Measurements from ENCODE around the gene GRIK3.

GRIK3 gene

DNA sequence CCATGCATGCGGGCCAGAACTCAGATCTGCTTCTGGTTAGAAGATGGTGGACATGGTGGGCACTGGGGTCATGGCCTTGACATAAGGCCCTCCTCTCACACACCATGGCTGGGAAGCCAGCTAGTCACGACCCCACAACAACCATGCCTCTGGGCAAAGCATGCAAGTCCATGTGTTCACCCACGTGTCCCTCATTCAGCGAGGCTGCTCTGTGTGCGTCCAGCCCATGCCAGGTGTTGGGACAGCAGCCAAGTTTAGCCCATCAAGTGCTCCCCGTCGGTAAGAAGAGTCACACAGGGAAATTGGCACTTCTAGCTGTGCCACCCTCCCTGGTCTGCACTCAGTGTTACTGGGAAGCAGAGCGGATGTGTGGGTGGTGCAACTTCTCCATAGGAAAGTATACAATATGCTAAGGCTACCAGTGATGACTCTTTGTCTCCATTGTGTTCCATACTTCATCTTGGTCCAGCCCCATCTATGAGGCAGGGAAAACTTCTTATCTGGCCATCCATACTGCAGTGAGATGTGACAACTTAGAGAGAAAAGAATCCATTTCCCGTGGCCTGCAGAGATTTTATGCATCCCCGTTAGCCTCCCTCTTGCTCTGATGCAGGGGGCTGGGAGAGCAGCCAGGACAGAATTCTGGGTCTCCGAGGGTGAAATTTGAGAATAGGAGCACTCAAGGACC, 198.0 kb downstream of the GRIK3 start:
- DNase-seq (ENCODE audit: low spot score in 2 of 2) (no peak), ATAC-seq (replicated peaks; ENCODE audit: extremely low read depth, poor library complexity, severe bottlenecking) (no peak)
- Mint-ChIP-seq H3K4me3 (no peak overlapping the region), H3K27me3 (peaks cover 55% of the 10 kb centered on the region), H3K27ac (ENCODE audit: low read depth) (no peak overlapping the region), H3K36me3 (ENCODE audit: insufficient read depth) (peaks cover 2% of the 10 kb centered on the region), H3K4me1 (no peaks in the 10 kb centered on the region), H3K9me3 (no peaks in the 10 kb centered on the region)

- no peaks in the 10 kb centered on the region for H3K4me1 Mint-ChIP-seq
- no peak overlapping the region for H3K27ac Mint-ChIP-seq (ENCODE audit: low read depth)
- no peak overlapping the region for H3K4me3 Mint-ChIP-seq
- no peaks in the 10 kb centered on the region for H3K9me3 Mint-ChIP-seq
- H3K36me3 Mint-ChIP-seq (ENCODE audit: insufficient read depth) = peaks cover 2% of the 10 kb centered on the region
- H3K27me3 Mint-ChIP-seq = peaks cover 49% of the 10 kb centered on the region
- no peak for DNase-seq (ENCODE audit: low spot score in 2 of 2)
- ATAC-seq (replicated peaks; ENCODE audit: extremely low read depth, poor library complexity, severe bottlenecking) = no peak
These were observed 198.6 kb downstream of the GRIK3 start for GRCh38 chr1:36835696-36836095.

DNA sequence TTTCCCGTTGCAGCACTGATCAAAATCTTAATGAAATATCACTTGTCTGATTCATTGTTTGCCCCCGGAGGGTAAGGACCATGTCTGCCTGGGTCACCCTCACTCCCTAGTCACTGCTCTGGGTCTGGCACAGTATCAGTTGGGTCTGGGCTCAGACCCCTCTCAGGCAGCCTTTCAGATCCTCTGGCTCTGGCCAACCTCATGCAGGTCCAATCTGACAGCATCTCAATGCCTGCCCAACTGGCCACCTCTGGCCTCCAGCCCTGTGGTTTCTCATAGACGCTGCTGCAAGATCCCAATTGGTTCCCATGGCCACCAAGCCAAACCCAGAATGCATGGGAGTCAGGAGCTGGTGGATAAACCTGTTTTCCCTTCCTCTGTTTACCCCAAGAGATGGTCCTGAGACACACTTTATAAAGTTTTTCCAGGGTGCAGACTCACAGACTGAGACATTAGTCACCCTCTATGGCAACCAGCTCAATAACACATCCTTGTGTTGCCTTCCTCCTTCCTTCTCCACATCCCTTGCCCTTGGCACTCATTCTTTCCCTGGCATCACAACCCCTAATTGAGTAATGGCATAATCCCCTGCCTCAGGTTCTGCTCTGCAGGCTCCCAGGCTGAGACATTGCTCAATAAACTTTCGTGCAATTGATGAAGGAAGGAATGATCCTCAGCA, 199.2 kb downstream of the GRIK3 start:
- H3K9me3 Mint-ChIP-seq = no peaks in the 10 kb centered on the region
- no peak overlapping the region for H3K27ac Mint-ChIP-seq (ENCODE audit: low read depth)
- H3K36me3 Mint-ChIP-seq (ENCODE audit: insufficient read depth) = peaks cover 2% of the 10 kb centered on the region
- DNase-seq (ENCODE audit: low spot score in 2 of 2) = no peak
- no peak for ATAC-seq (replicated peaks; ENCODE audit: extremely low read depth, poor library complexity, severe bottlenecking)
- no peaks in the 10 kb centered on the region for H3K4me1 Mint-ChIP-seq
- H3K27me3 Mint-ChIP-seq = peaks cover 49% of the 10 kb centered on the region
- no peak overlapping the region for H3K4me3 Mint-ChIP-seq

DNA sequence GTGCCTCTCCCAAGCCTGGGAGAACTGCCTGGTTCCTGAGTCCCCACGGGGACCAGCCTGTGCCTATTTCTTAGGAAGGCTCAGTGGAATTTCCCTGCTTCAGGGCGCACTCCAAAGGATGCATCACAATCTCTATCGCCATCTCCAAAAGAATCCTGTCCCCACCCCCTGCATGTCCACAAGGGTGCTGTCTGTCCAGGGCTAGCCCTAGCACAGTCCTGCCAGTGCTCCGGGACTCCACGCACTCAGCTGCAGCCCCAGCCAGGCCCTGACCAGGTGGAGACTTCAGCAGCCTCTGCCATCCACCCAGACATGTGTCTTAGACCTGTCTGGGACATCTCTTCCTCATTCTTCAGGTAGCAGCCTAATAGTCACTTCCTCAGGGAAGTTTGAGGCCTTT, 199.7 kb downstream of the GRIK3 start:
- ATAC-seq (replicated peaks; ENCODE audit: extremely low read depth, poor library complexity, severe bottlenecking) (no peak), DNase-seq (ENCODE audit: low spot score in 2 of 2) (no peak)
- peaks cover 49% of the 10 kb centered on the region for H3K27me3 Mint-ChIP-seq
- H3K4me3 Mint-ChIP-seq = no peak overlapping the region
- H3K9me3 Mint-ChIP-seq = no peaks in the 10 kb centered on the region
- H3K27ac Mint-ChIP-seq (ENCODE audit: low read depth) = no peak overlapping the region
- peaks cover 2% of the 10 kb centered on the region for H3K36me3 Mint-ChIP-seq (ENCODE audit: insufficient read depth)
- H3K4me1 Mint-ChIP-seq = no peaks in the 10 kb centered on the region

DNA sequence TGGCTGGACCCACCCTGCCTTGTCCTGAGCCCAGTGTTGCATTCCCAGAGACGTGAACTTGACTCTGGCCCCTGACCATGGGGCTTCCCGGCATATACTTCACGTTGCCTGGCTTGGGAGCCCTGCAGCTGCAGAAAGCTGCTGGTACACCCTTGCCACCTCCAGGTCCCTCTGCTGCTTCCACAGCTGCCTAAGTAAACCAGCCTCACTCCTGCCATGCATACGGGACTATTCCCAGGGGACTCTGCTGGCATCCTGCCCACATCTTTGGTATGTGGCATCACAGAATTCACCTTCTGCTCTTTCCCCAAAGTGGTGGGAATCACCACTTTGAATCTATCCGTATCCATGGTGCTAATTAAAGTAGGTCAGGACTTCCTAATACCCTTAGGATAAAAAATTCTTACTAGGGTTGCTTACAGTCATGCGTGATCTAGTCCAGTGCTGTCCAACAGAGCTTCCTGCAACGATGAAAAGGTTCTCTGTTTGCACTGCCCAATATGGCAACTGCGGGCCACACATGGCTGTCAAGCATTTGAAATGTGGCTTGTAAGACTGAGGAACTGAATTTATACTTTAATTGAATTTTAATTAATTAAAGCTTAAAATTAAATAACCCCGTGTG, 203.0 kb downstream of the GRIK3 start:
- Mint-ChIP-seq H3K9me3 (no peaks in the 10 kb centered on the region), H3K36me3 (ENCODE audit: insufficient read depth) (peaks cover 2% of the 10 kb centered on the region), H3K4me1 (no peaks in the 10 kb centered on the region), H3K4me3 (no peak overlapping the region), H3K27me3 (peaks cover 46% of the 10 kb centered on the region), H3K27ac (ENCODE audit: low read depth) (no peak overlapping the region)
- DNase-seq (ENCODE audit: low spot score in 2 of 2) (no peak), ATAC-seq (replicated peaks; ENCODE audit: extremely low read depth, poor library complexity, severe bottlenecking) (no peak)

- no peaks in the 10 kb centered on the region for H3K36me3 Mint-ChIP-seq (ENCODE audit: insufficient read depth)
- H3K9me3 Mint-ChIP-seq = no peaks in the 10 kb centered on the region
- H3K4me3 Mint-ChIP-seq = no peak overlapping the region
- ATAC-seq (replicated peaks; ENCODE audit: extremely low read depth, poor library complexity, severe bottlenecking) (no peak), DNase-seq (ENCODE audit: low spot score in 2 of 2) (no peak)
- peaks cover 33% of the 10 kb centered on the region for H3K27me3 Mint-ChIP-seq
- no peak overlapping the region for H3K27ac Mint-ChIP-seq (ENCODE audit: low read depth)
- no peaks in the 10 kb centered on the region for H3K4me1 Mint-ChIP-seq
These were observed 204.4 kb downstream of the GRIK3 start for GRCh38 chr1:36829961-36830360.

GRCh38 chr1:36829066-36829465, 205.2 kb downstream of the GRIK3 start:
- no peak overlapping the region for H3K4me3 Mint-ChIP-seq
- H3K36me3 Mint-ChIP-seq (ENCODE audit: insufficient read depth) = no peaks in the 10 kb centered on the region
- H3K9me3 Mint-ChIP-seq = no peaks in the 10 kb centered on the region
- ATAC-seq (replicated peaks; ENCODE audit: extremely low read depth, poor library complexity, severe bottlenecking) = no peak
- H3K27me3 Mint-ChIP-seq = peaks cover 28% of the 10 kb centered on the region
- no peak for DNase-seq (ENCODE audit: low spot score in 2 of 2)
- no peaks in the 10 kb centered on the region for H3K4me1 Mint-ChIP-seq
- no peak overlapping the region for H3K27ac Mint-ChIP-seq (ENCODE audit: low read depth)

- H3K9me3 Mint-ChIP-seq = no peaks in the 10 kb centered on the region
- DNase-seq (ENCODE audit: low spot score in 2 of 2) (no peak), ATAC-seq (replicated peaks; ENCODE audit: extremely low read depth, poor library complexity, severe bottlenecking) (no peak)
- H3K36me3 Mint-ChIP-seq (ENCODE audit: insufficient read depth) = no peaks in the 10 kb centered on the region
- H3K27me3 Mint-ChIP-seq = peaks cover 50% of the 10 kb centered on the region
- no peak overlapping the region for H3K4me3 Mint-ChIP-seq
- H3K27ac Mint-ChIP-seq (ENCODE audit: low read depth) = no peak overlapping the region
- no peaks in the 10 kb centered on the region for H3K4me1 Mint-ChIP-seq
These were observed 209.1 kb downstream of the GRIK3 start for GRCh38 chr1:36825226-36825625.

- Mint-ChIP-seq H3K27ac (ENCODE audit: low read depth) (no peak overlapping the region), H3K4me1 (no peaks in the 10 kb centered on the region), H3K9me3 (no peaks in the 10 kb centered on the region), H3K4me3 (no peak overlapping the region), H3K27me3 (peaks cover 58% of the 10 kb centered on the region), H3K36me3 (ENCODE audit: insufficient read depth) (no peaks in the 10 kb centered on the region)
- no peak for ATAC-seq (replicated peaks; ENCODE audit: extremely low read depth, poor library complexity, severe bottlenecking)
- no peak for DNase-seq (ENCODE audit: low spot score in 2 of 2)
These were observed 209.9 kb downstream of the GRIK3 start for GRCh38 chr1:36824390-36824861.

- H3K27me3 Mint-ChIP-seq = peaks cover 61% of the 10 kb centered on the region
- H3K4me1 Mint-ChIP-seq = no peaks in the 10 kb centered on the region
- ATAC-seq (replicated peaks; ENCODE audit: extremely low read depth, poor library complexity, severe bottlenecking) (no peak), DNase-seq (ENCODE audit: low spot score in 2 of 2) (no peak)
- no peak overlapping the region for H3K27ac Mint-ChIP-seq (ENCODE audit: low read depth)
- no peaks in the 10 kb centered on the region for H3K9me3 Mint-ChIP-seq
- no peaks in the 10 kb centered on the region for H3K36me3 Mint-ChIP-seq (ENCODE audit: insufficient read depth)
- H3K4me3 Mint-ChIP-seq = no peak overlapping the region
These were observed 211.7 kb downstream of the GRIK3 start for GRCh38 chr1:36822648-36823047.

- Mint-ChIP-seq H3K27ac (ENCODE audit: low read depth) (no peak overlapping the region), H3K4me3 (no peak overlapping the region), H3K4me1 (no peaks in the 10 kb centered on the region), H3K36me3 (ENCODE audit: insufficient read depth) (no peaks in the 10 kb centered on the region), H3K27me3 (peaks cover 53% of the 10 kb centered on the region), H3K9me3 (no peaks in the 10 kb centered on the region)
- ATAC-seq (replicated peaks; ENCODE audit: extremely low read depth, poor library complexity, severe bottlenecking) (no peak), DNase-seq (ENCODE audit: low spot score in 2 of 2) (no peak)
These were observed 212.9 kb downstream of the GRIK3 start for GRCh38 chr1:36821386-36821785.

DNA sequence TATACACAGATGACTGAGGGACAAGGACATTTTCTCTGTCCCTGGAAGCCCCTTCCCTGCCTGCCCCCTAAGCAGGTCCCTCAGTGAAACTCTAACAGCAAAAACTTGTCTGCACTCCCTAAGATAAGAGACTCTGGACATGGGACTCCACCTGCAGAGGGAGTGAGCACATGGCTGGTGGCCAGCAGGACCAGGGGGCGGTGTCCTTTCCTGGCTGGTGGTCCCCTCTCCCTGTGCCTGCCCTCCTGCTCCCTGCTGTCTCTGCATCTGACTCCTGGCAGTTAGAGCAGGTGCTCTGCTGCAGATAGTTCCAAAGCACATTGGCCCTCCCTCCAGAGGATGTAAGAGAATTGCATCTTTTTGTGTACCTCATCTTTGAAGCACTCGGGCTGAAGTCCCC, 215.5 kb downstream of the GRIK3 start:
- Mint-ChIP-seq H3K27ac (ENCODE audit: low read depth) (no peak overlapping the region), H3K36me3 (ENCODE audit: insufficient read depth) (no peaks in the 10 kb centered on the region), H3K4me3 (no peak overlapping the region), H3K9me3 (no peaks in the 10 kb centered on the region), H3K27me3 (peaks cover 46% of the 10 kb centered on the region), H3K4me1 (no peaks in the 10 kb centered on the region)
- DNase-seq (ENCODE audit: low spot score in 2 of 2) = no peak
- ATAC-seq (replicated peaks; ENCODE audit: extremely low read depth, poor library complexity, severe bottlenecking) = no peak

DNA sequence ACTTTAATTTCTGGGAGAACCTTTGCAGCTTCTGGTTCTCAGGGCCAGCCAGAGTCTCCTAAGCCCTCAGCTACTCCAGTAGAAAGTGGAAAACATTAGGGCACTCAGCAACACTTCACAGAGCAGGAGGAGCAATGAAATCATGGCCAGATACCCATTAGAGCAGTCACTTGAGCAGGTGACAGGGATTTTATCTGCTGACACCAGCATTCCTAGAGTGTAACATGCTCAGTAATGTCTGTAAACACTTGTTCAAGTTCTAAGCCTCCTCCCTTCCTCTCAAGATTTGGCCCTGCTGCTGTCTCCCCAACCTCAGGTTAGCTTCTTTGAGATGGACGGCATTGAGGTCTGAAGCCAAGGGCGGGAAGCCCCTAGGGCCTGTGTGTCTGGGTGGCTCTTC, 218.0 kb downstream of the GRIK3 start:
- ATAC-seq (replicated peaks; ENCODE audit: extremely low read depth, poor library complexity, severe bottlenecking) = no peak
- peaks cover 29% of the 10 kb centered on the region for H3K27me3 Mint-ChIP-seq
- H3K4me1 Mint-ChIP-seq = no peaks in the 10 kb centered on the region
- H3K4me3 Mint-ChIP-seq = no peak overlapping the region
- H3K9me3 Mint-ChIP-seq = no peaks in the 10 kb centered on the region
- no peak overlapping the region for H3K27ac Mint-ChIP-seq (ENCODE audit: low read depth)
- no peak for DNase-seq (ENCODE audit: low spot score in 2 of 2)
- H3K36me3 Mint-ChIP-seq (ENCODE audit: insufficient read depth) = no peaks in the 10 kb centered on the region
